GM12878 (cell line): Measurements from ENCODE around the gene OR6N2.

Source experiments
- HDAC6 ChIP-seq: fragments of 200-600 bp; sonication (generic); IDR thresholded peaks from one replicate; pipeline ENCODE4 v1.8.0; 2017; ENCODE audit warnings: antibody characterized with exemption; ENCODE audit not compliant: unreplicated experiment
- MTA2 ChIP-seq: fragments of 450-650 bp; IDR thresholded peaks from 2 replicates; pipeline ENCODE4 v1.6.1; 2016; ENCODE audit warnings: low read depth, mild to moderate bottlenecking, moderate library complexity
- POLR2AphosphoS2 ChIP-seq: IDR thresholded peaks from 2 replicates; pipeline ENCODE4 v1.6.1; 2011; ENCODE audit warnings: low read depth, mild to moderate bottlenecking, low read length, improper control_type of control experiment, moderate library complexity
- YY1 ChIP-seq: IDR thresholded peaks from 2 replicates; pipeline ENCODE4 v1.6.1; 2011; ENCODE audit warnings: low read depth, mild to moderate bottlenecking, low read length

DNA sequence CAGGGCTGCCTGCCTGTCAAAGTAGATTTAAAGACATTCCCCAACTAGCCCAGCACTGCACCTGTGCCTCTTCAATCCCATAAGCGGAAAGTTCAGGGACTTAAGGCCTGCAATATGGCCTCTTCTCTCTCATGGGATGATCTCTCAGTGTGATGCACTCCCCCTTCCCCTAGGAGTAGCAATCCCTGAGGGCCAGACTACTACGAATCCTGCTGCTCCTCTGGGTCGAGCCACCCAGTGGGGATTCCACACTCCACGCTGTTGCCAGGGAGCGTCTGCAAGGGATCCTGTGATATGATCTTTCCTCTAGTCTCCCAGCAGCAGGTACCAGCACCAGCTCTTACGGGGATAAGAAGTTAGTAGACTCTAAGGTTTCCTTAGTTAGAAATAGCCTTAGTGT, 13.2 kb upstream of the OR6N2 start:
- TF ChIP-seq HDAC6 (no peak), POLR2AphosphoS2 (no peak), MTA2 (no peak), YY1 (no peak)
